Activated effector memory CD4-positive, alpha-beta T cell treated with Interleukin-2 at 50 U/mL for 16 hours (primary cell): ENCODE results near the gene PPP3CA.
"Not testable (repeated sequence)": the region's sequence is repeated elsewhere in the genome, so short reads cannot be mapped to it uniquely, and the experiment has no call there.

Experiments used
- DNase-seq: peaks from one replicate; pipeline ENCODE4 v3.0.0-alpha.2; 2020

The PPP3CA gene

GRCh38 chr4:101033986-101034385, 313.3 kb downstream of the PPP3CA start:
- DNase-seq, result no peak

GRCh38 chr4:101032541-101032940, 314.8 kb downstream of the PPP3CA start:
- no peak for DNase-seq

GRCh38 chr4:101031971-101032370, 315.4 kb downstream of the PPP3CA start:
- DNase-seq, result no peak

- no peak for DNase-seq
Observed at GRCh38 chr4:101028886-101029285, 318.4 kb downstream of the PPP3CA start.

- DNase-seq, result no peak
Observed at GRCh38 chr4:101027721-101028120, 319.6 kb downstream of the PPP3CA start.

GRCh38 chr4:101025755-101026154, 321.6 kb downstream of the PPP3CA start:
- DNase-seq, result no peak

GRCh38 chr4:101022151-101023024, 324.9 kb downstream of the PPP3CA start:
- no peak for DNase-seq

GRCh38 chr4:101020956-101021355, 326.4 kb downstream of the PPP3CA start:
- DNase-seq, result no peak

GRCh38 chr4:101019941-101020401, 327.4 kb downstream of the PPP3CA start:
- peak; percentile 11 for DNase-seq

GRCh38 chr4:101019313-101019712, 328.0 kb downstream of the PPP3CA start:
- DNase-seq, result no peak

GRCh38 chr4:101018836-101019235, 328.5 kb downstream of the PPP3CA start:
- no peak for DNase-seq

GRCh38 chr4:101014417-101014816, 332.9 kb downstream of the PPP3CA start:
- no peak for DNase-seq

- DNase-seq, result no peak
Observed at GRCh38 chr4:101010987-101011386, 336.3 kb downstream of the PPP3CA start.

- DNase-seq, result no peak
Observed at GRCh38 chr4:101009471-101009870, 337.9 kb downstream of the PPP3CA start.

- no peak for DNase-seq
Observed at GRCh38 chr4:101008503-101008902, 338.8 kb downstream of the PPP3CA start.

- no peak for DNase-seq
Observed at GRCh38 chr4:101005659-101006058, 341.7 kb downstream of the PPP3CA start.

GRCh38 chr4:101000496-101000895, 346.8 kb downstream of the PPP3CA start:
- DNase-seq, result no peak

GRCh38 chr4:100995671-100996070, 351.7 kb downstream of the PPP3CA start:
- DNase-seq, result no peak

- DNase-seq, result not testable (repeated sequence)
Observed at GRCh38 chr4:100995002-100995401, 352.3 kb downstream of the PPP3CA start.

GRCh38 chr4:100991332-100992069, 355.8 kb downstream of the PPP3CA start:
- DNase-seq, result not testable (repeated sequence)

- no peak for DNase-seq
Observed at GRCh38 chr4:100989401-100989800, 357.9 kb downstream of the PPP3CA start.

GRCh38 chr4:100988876-100989275, 358.4 kb downstream of the PPP3CA start:
- no peak for DNase-seq

GRCh38 chr4:100986360-100986868, 360.9 kb downstream of the PPP3CA start:
- DNase-seq, result no peak

- no peak for DNase-seq
Observed at GRCh38 chr4:100985576-100985975, 361.8 kb downstream of the PPP3CA start.
